HepG2 (cell line): ENCODE measurements around the gene EMC8. TPM values are rescaled to one million over a fixed set of nuclear protein-coding genes. Genes with fewer than 3 reads are reported as not detected.
A peak's percentile ranks its signal among the peaks of the same experiment; 100 is the strongest.

Experiments used
- ATAC-seq: fragments of 200-7000 bp; cut with Tn5 transposase; 3 replicates; pipeline ENCODE4 v1.9.1; 2020; ENCODE audit warnings: mild to moderate bottlenecking, moderate library complexity
- BruUV-seq: library from RNA; stranded (reverse); fragments of 400-500 nt; replicated peaks from 2 replicates; lab custom pipeline; 2021; lab: Mats Ljungman, UMichigan
- CTCF ChIA-PET: fragments of 300-600 bp; formaldehyde crosslinking; extraction: SDS; loops from one replicate; lab custom pipeline; 2021; ENCODE audit warnings: low total read pairs, inconsistent platforms, low intra/inter-chr PET ratio; lab: Yijun Ruan, JAX
- POLR2A ChIA-PET: fragments of 350-600 bp; sonication (Branson Sonifier 250); formaldehyde crosslinking; loops from one replicate; lab custom pipeline; 2020; ENCODE audit warnings: antibody characterized with exemption, inconsistent platforms; lab: Yijun Ruan, JAX
- DNase-seq: peaks from one replicate; pipeline ENCODE4 v3.0.0-alpha.2; 2015; ENCODE audit warnings: low spot score
- FAIRE-seq: peaks from 3 replicates; lab custom pipeline; 2011; peaks lifted over from hg19 to GRCh38; lab: Jason Lieb, UNC
- H2AFZ ChIP-seq: one replicate; pipeline ENCODE4 v1.6.1; 2011; ENCODE audit warnings: low read length, inconsistent platforms
- H3K27ac ChIP-seq: fragments of 300-600 bp; 3 replicates; pipeline ENCODE4 v1.8.0; 2011; ENCODE audit warnings: mixed run types, mild to moderate bottlenecking, mixed read lengths, low read length, inconsistent platforms; ENCODE audit not compliant: insufficient read depth; ENCODE audit errors: extremely low read length
- H3K27me3 ChIP-seq, 2 experiments: fragments of 200-600 bp in 1 of 2; 2 replicates in 1 of 2; 3 replicates in 1 of 2; pipeline versions ENCODE4 v1.6.0 to v1.8.0; 2011; ENCODE audit warnings: low read length in 2 of 2, mild to moderate bottlenecking in 2 of 2, moderate library complexity in 2 of 2, inconsistent platforms in 1 of 2; ENCODE audit not compliant: insufficient read depth in 2 of 2, control insufficient read depth in 1 of 2
- H3K36me3 ChIP-seq, 2 experiments: fragments of 200-600 bp in 1 of 2; replicated peaks in 1 of 2; 2 replicates in 1 of 2; 3 replicates in 1 of 2; pipeline versions ENCODE4 v1.5.1 to v1.8.0; 2011; ENCODE audit warnings: low read length in 2 of 2, inconsistent platforms in 1 of 2; ENCODE audit not compliant: insufficient read depth in 2 of 2, control insufficient read depth in 1 of 2
- H3K4me1 ChIP-seq: 2 replicates; pipeline ENCODE4 v1.5.1; 2012; ENCODE audit warnings: low read length, inconsistent platforms; ENCODE audit not compliant: insufficient read depth
- H3K4me2 ChIP-seq: 2 replicates; pipeline ENCODE4 v1.6.0; 2011; ENCODE audit warnings: low read depth, low read length, inconsistent platforms
- H3K4me3 ChIP-seq, 3 experiments: fragments of 200-600 bp in 1 of 3; sonication (generic), shearing (Covaris generic) in 1 of 3; replicated peaks in 1 of 3; 2 replicates each; pipeline ENCODE4 v1.5.1; 2011 to 2016; ENCODE audit warnings: low read length in 3 of 3, inconsistent platforms in 2 of 3, low read depth in 2 of 3, mild to moderate bottlenecking in 2 of 3, control low read depth in 1 of 3, mixed read lengths in 1 of 3; ENCODE audit not compliant: insufficient read depth in 1 of 3
- H3K79me2 ChIP-seq: one replicate; pipeline ENCODE4 v1.6.1; 2011; ENCODE audit warnings: low read length, inconsistent platforms; ENCODE audit not compliant: insufficient read depth
- H3K9ac ChIP-seq: 2 replicates; pipeline ENCODE4 v1.6.0; 2011; ENCODE audit warnings: mild to moderate bottlenecking, low read depth, low read length, inconsistent platforms; ENCODE audit not compliant: insufficient read depth
- H3K9me3 ChIP-seq: 2 replicates; pipeline ENCODE4 v1.5.1; 2012; ENCODE audit warnings: mild to moderate bottlenecking, low read length
- H4K20me1 ChIP-seq: 2 replicates; pipeline ENCODE4 v1.6.0; 2011; ENCODE audit warnings: inconsistent platforms, mild to moderate bottlenecking, low read length, moderate library complexity; ENCODE audit not compliant: insufficient read depth
- DBP ChIP-seq: sonication (generic); formaldehyde crosslinking; IDR thresholded peaks from 2 replicates; pipeline ENCODE4 v1.4.0; 2020; ENCODE audit warnings: missing genetic modification reagents; ENCODE audit errors: not compliant biosample characterization
- PAX8 ChIP-seq: sonication (generic); formaldehyde crosslinking; IDR thresholded peaks from 2 replicates; pipeline ENCODE4 v1.8.0; 2022; ENCODE audit warnings: mild to moderate bottlenecking, missing genetic modification reagents, borderline replicate concordance
- PHF20 ChIP-seq: sonication (generic); formaldehyde crosslinking; IDR thresholded peaks from 2 replicates; pipeline ENCODE4 v1.5.0; 2020; ENCODE audit warnings: mild to moderate bottlenecking, missing genetic modification reagents
- PRPF4 ChIP-seq: fragments of 200-400 bp; formaldehyde crosslinking; IDR thresholded peaks from 2 replicates; pipeline ENCODE4 v1.6.1; 2016; ENCODE audit warnings: low read length, low read depth; ENCODE audit not compliant: poor library complexity, severe bottlenecking
- SMAD9 ChIP-seq: sonication (generic); formaldehyde crosslinking; IDR thresholded peaks from 2 replicates; pipeline ENCODE4 v1.5.1; 2020; ENCODE audit warnings: mild to moderate bottlenecking, missing genetic modification reagents
- ZBTB38 ChIP-seq: sonication (generic); formaldehyde crosslinking; IDR thresholded peaks from 2 replicates; pipeline ENCODE4 v1.5.1; 2020; ENCODE audit warnings: mild to moderate bottlenecking, missing genetic modification reagents
- ZMYM3 ChIP-seq: sonication (generic); formaldehyde crosslinking; IDR thresholded peaks from 2 replicates; pipeline ENCODE4 v1.5.1; 2020; ENCODE audit warnings: mild to moderate bottlenecking, missing genetic modification reagents
- ZNF446 ChIP-seq: sonication (generic); formaldehyde crosslinking; IDR thresholded peaks from 2 replicates; pipeline ENCODE4 v1.5.0; 2020; ENCODE audit warnings: mild to moderate bottlenecking, missing genetic modification reagents
- ZNF567 ChIP-seq: sonication (generic); formaldehyde crosslinking; IDR thresholded peaks from 2 replicates; pipeline ENCODE4 v1.8.1; 2023; ENCODE audit warnings: mild to moderate bottlenecking, missing genetic modification reagents, borderline replicate concordance
- ZNF616 ChIP-seq: sonication (generic); formaldehyde crosslinking; IDR thresholded peaks from 2 replicates; pipeline ENCODE4 v1.5.0; 2020; ENCODE audit warnings: low read depth, mild to moderate bottlenecking, missing genetic modification reagents
- ZSCAN25 ChIP-seq: sonication (generic); formaldehyde crosslinking; IDR thresholded peaks from 2 replicates; pipeline ENCODE4 v1.8.0; 2022; ENCODE audit warnings: mild to moderate bottlenecking, missing genetic modification reagents
- WGBS: methylation state at CpG from one replicate; pipeline ENCODE4 v1.1.6; 2017; ENCODE audit warnings: low lambda C conversion rate; 5-methylcytosine and 5-hydroxymethylcytosine counted together
- in situ Hi-C: cut with HindIII; loops from 2 replicates; pipeline ENCODE4 v1.10.0; 2017; ENCODE audit warnings: low pct_unique_long_range_greater_than_20kb; ENCODE audit not compliant: extremely low pct_ligation_motif_present
- intact Hi-C: fragments of 100-400 bp; cut with micrococcal nuclease; formaldehyde crosslinking; loops from one replicate; pipeline ENCODE4 v1.10.0; 2022; ENCODE audit not compliant: unreplicated experiment
- polyA plus RNA-seq, 8 experiments: library from polyadenylated mRNA; depleted of rRNA in 3 of 8; stranded (reverse) in 7 of 8; unstranded in 1 of 8; fragments of >200 nt; fragmentation: Illumina TruSeq in 4 of 8; extraction: Trizol in 4 of 8; gene quantifications; 2 replicates each; pipeline versions ENCODE4 v1.2.1 to v1.2.3, GENCODE V29; 2011 to 2016; ENCODE audit warnings: low read depth in 4 of 8, missing spikeins in 1 of 8, mixed read lengths in 1 of 8; ENCODE audit not compliant: insufficient read depth in 1 of 8
- total RNA-seq, 5 experiments: library from RNA; depleted of rRNA; stranded (reverse); fragments of >200 nt; fragmentation: Illumina TruSeq; extraction: Trizol; gene quantifications; 2 replicates each; pipeline ENCODE4 v1.2.3, GENCODE V29; 2016; ENCODE audit warnings: low read depth in 1 of 5
- TF ChIP-seq, protein P1 (sequence below): sonication (generic); formaldehyde crosslinking; IDR thresholded peaks from 2 replicates; pipeline ENCODE4 v1.4.0; 2020; ENCODE audit warnings: missing genetic modification reagents
- TF ChIP-seq, protein P2 (sequence below): sonication (generic); formaldehyde crosslinking; IDR thresholded peaks from 2 replicates; pipeline ENCODE4 v1.5.1; 2020; ENCODE audit warnings: missing genetic modification reagents, mild to moderate bottlenecking, borderline replicate concordance
- TF ChIP-seq, protein P3 (sequence below): sonication (generic); IDR thresholded peaks from 2 replicates; pipeline ENCODE4 v1.6.1; 2016; ENCODE audit warnings: low read depth, borderline replicate concordance

Gene EMC8
- total and polyA plus RNA-seq, 2 of the 13 experiments (the other 11 are each of a cell fraction or from before 2014, with no cell fraction given) = 55.0 to 76.0 TPM

GRCh38 chr16:85847681-85848601, 48.6 kb upstream of the EMC8 start (continued):
- TF ChIP-seq ZNF567 (CRISPR knock-in tag) (peak; percentile 62), PHF20 (CRISPR knock-in tag) (peak; percentile 61; the same call in 1 of the 2 replicates)

GRCh38 chr16:85847036-85847435, 47.7 kb upstream of the EMC8 start:
- H3K4me1 ChIP-seq = peaks cover 79% of the 10 kb centered on the region
- TF ChIP-seq, protein P1, sequence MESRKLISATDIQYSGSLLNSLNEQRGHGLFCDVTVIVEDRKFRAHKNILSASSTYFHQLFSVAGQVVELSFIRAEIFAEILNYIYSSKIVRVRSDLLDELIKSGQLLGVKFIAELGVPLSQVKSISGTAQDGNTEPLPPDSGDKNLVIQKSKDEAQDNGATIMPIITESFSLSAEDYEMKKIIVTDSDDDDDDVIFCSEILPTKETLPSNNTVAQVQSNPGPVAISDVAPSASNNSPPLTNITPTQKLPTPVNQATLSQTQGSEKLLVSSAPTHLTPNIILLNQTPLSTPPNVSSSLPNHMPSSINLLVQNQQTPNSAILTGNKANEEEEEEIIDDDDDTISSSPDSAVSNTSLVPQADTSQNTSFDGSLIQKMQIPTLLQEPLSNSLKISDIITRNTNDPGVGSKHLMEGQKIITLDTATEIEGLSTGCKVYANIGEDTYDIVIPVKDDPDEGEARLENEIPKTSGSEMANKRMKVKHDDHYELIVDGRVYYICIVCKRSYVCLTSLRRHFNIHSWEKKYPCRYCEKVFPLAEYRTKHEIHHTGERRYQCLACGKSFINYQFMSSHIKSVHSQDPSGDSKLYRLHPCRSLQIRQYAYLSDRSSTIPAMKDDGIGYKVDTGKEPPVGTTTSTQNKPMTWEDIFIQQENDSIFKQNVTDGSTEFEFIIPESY = peak; percentile 95
- TF ChIP-seq ZNF446 (CRISPR knock-in tag) (peak; percentile 74; the same call in 1 of the 2 replicates), ZNF616 (CRISPR knock-in tag) (no peak), PRPF4 (peak; percentile 17), ZBTB38 (CRISPR knock-in tag) (peak; percentile 73; the same call in 1 of the 2 replicates), SMAD9 (CRISPR knock-in tag) (0 out of 2 replicates have a peak, but pooled peaks have one; percentile 32), PAX8 (CRISPR knock-in tag) (no peak), ZMYM3 (CRISPR knock-in tag) (0 out of 2 replicates have a peak, but pooled peaks have one; percentile 4), ZSCAN25 (peak; percentile 96), DBP (no peak)
- TF ChIP-seq, protein P2, sequence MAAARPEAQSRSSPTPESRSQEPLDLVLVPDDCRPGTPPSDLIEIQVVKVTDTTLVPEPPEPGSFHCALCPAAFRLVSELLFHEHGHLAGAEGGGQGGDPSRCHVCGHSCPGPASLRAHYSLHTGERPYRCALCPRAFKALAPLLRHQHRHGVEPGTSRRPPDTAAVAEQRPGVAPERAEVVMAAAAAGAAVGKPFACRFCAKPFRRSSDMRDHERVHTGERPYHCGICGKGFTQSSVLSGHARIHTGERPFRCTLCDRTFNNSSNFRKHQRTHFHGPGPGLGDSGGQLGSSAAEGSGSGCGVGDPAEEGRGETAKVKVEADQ (CRISPR knock-in tag) = no peak
- TF ChIP-seq, protein P3, sequence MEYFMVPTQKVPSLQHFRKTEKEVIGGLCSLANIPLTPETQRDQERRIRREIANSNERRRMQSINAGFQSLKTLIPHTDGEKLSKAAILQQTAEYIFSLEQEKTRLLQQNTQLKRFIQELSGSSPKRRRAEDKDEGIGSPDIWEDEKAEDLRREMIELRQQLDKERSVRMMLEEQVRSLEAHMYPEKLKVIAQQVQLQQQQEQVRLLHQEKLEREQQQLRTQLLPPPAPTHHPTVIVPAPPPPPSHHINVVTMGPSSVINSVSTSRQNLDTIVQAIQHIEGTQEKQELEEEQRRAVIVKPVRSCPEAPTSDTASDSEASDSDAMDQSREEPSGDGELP = no peak
- no peaks in the 10 kb centered on the region for H3K36me3 ChIP-seq
- H3K4me2 ChIP-seq = peak overlapping the region; percentile 99
- no peaks in the 10 kb centered on the region; a peak in 1 of 5 replicates for H3K27me3 ChIP-seq
- H2AFZ ChIP-seq = no peak overlapping the region
- WGBS = 75% methylated on average over 10 of the region's 15 CpGs
- no peaks in the 10 kb centered on the region for H3K9me3 ChIP-seq
- POLR2A ChIA-PET = no interaction called here
- no peak for DNase-seq
- no peaks in the 10 kb centered on the region for H3K79me2 ChIP-seq
- H3K27ac ChIP-seq = peak overlapping the region; percentile 84
- no peak for FAIRE-seq
- ATAC-seq = 0 out of 3 replicates have a peak, but pooled peaks have one; percentile 1
- peak overlapping the region in 1 of 3 experiments; percentile 76; a peak in 1 of 6 replicates for H3K4me3 ChIP-seq
- H4K20me1 ChIP-seq = no peaks in the 10 kb centered on the region
- no TSS peak for BruUV-seq
- intact Hi-C loops (no loop called here), in situ Hi-C loops (no loop called here)
- H3K9ac ChIP-seq = no peak overlapping the region
- CTCF ChIA-PET = no interaction called here
